Immature natural killer cell (primary cell): ENCODE results near the gene PDE6C. TPM values are rescaled to one million over a fixed set of nuclear protein-coding genes. Genes with fewer than 3 reads are reported as not detected.
"Not testable (repeated sequence)": the region's sequence is repeated elsewhere in the genome, so short reads cannot be mapped to it uniquely, and the experiment has no call there.

Experiments
- DNase-seq, 3 donors: peaks; one replicate each; pipeline ENCODE4 v3.0.0; 2022; ENCODE audit warnings: mixed read lengths in 1 of 3
- H3K27ac Mint-ChIP-seq, 6 donors: one replicate each; pipeline ENCODE4 v1.8.0; 2020; ENCODE audit warnings: mixed read lengths in 6 of 6, mild to moderate bottlenecking in 5 of 6, inconsistent platforms in 4 of 6, moderate library complexity in 3 of 6
- H3K27me3 Mint-ChIP-seq, 3 donors: one replicate each; pipeline ENCODE4 v1.8.0; 2020 to 2021; ENCODE audit warnings: low read depth in 3 of 3, mild to moderate bottlenecking in 3 of 3, mixed read lengths in 3 of 3, moderate library complexity in 3 of 3, inconsistent platforms in 1 of 3
- H3K36me3 Mint-ChIP-seq, 3 donors: one replicate each; pipeline ENCODE4 v1.8.0; 2020; ENCODE audit warnings: mixed read lengths in 3 of 3, inconsistent platforms in 2 of 3, mild to moderate bottlenecking in 2 of 3
- H3K4me1 Mint-ChIP-seq, 2 donors: one replicate each; pipeline ENCODE4 v1.8.0; 2020; ENCODE audit warnings: inconsistent platforms in 2 of 2, mild to moderate bottlenecking in 2 of 2, mixed read lengths in 2 of 2, moderate library complexity in 1 of 2
- H3K4me3 Mint-ChIP-seq, 5 donors: one replicate each; pipeline ENCODE4 v1.8.0; 2020; ENCODE audit warnings: mild to moderate bottlenecking in 5 of 5, mixed read lengths in 5 of 5, inconsistent platforms in 3 of 5, moderate library complexity in 3 of 5
- H3K9me3 Mint-ChIP-seq, 6 donors: one replicate each; pipeline ENCODE4 v1.8.0; 2020; ENCODE audit warnings: mild to moderate bottlenecking in 6 of 6, mixed read lengths in 6 of 6, inconsistent platforms in 4 of 6, moderate library complexity in 3 of 6
- polyA plus RNA-seq, 3 donors: library from polyadenylated mRNA; unstranded; fragments of 300-500 nt; fragmentation: Illumina TruSeq; gene quantifications; one replicate each; pipeline ENCODE4 v1.2.3, GENCODE V29; 2021

Gene PDE6C
- polyA plus RNA-seq, 3 donors from 2014 or later: not detected

DNA sequence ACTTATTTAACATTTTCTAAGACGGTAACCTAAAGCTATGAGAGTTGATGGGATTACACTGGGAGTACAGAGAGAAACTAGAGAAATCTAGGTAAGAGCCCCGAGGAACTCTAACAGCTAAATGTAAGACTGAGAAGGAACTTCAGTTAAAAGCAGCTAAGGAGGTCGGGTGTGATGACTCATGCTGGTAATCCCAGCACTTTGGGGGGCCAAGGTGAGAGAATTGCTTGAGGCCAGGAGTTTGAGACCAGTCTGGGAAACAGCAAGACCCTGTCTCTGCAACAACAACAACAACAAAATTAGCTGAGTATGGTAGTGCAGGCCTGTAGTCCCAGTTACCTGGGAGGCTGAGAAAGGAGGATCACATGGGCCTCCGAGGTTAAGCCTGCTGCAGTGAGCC lies 66.0 kb downstream of the PDE6C start:
- Mint-ChIP-seq H3K4me1 (no peaks in the 10 kb centered on the region), H3K27ac (no peak overlapping the region), H3K9me3 (no peaks in the 10 kb centered on the region), H3K36me3 (peaks cover 12 to 31% (median 13%) of the 10 kb centered on the region in 3 donors), H3K4me3 (no peak overlapping the region), H3K27me3 (no peaks in the 10 kb centered on the region)
- no peak for DNase-seq

DNA sequence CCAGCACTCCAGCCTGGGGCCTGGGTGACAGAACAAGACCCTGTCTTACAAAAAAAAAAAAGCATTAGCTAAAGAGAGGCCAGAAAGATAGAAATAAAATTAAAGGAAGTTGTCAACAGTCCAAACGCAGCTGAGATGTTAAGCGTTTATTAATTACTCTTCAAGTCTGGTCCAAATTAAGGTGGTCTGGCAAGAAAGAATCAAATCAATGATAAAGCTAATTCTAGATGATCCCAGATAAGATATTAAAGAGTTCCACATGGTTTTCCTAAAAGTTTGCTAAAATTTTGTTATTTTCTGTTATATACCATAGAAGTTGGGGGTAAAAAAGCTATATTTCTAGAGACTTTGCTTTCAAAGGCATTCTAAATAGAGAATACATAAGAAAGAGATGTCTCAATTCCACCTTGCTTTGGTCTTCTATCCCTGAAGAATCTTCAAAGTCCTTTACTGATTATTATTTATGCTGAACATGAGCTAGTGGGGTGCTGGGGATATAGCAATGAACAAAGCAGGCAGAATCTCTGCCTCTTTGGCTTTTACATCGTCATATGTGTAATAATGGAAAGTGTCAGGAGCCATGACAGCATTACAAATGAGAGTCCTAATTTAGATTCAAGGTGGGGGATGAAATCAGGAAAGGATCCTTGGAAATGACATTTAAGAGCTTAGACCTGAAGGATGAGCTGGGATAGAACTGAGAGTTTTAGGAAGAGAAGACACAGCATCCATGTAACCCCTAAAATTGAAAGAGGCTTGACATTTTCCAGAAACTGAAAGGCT lies 66.7 kb downstream of the PDE6C start:
- H3K36me3 Mint-ChIP-seq: peaks cover 10 to 30% (median 11%) of the 10 kb centered on the region in 3 donors
- H3K4me1 Mint-ChIP-seq: no peaks in the 10 kb centered on the region
- H3K9me3 Mint-ChIP-seq: no peaks in the 10 kb centered on the region
- H3K27ac Mint-ChIP-seq: no peak overlapping the region
- H3K4me3 Mint-ChIP-seq: no peak overlapping the region
- H3K27me3 Mint-ChIP-seq: no peaks in the 10 kb centered on the region
- DNase-seq: no peak

DNA sequence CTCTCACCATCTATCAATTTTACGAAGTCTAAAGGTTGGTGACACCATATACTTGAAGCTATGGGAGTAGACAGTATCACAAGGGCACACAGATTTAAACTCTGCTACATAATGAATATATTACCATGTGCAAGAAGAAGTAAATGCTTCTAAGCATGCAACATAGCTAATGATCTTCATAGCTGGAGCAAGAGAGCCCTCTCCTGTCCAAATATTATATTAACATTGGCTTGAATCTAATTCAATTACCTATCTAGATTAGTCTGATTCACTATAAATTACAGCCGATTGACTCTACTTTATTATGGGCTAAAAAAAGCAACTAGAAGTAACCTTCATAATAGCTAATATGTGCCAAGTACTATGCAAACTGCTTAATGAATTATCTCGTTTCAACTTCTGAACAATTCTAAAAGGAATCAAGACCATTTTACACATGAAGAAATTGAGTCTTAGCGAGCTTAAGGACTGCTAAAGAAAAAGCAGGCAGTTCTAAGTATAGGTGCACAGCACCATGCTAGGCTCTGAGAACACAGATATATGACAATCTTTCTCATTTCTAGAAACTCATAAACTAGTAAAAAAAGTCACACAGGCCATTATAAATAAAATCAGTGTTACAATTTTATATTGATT lies 68.2 kb downstream of the PDE6C start:
- no peak overlapping the region for H3K27ac Mint-ChIP-seq
- no peak for DNase-seq
- no peaks in the 10 kb centered on the region for H3K27me3 Mint-ChIP-seq
- H3K4me3 Mint-ChIP-seq: no peak overlapping the region
- H3K9me3 Mint-ChIP-seq: no peaks in the 10 kb centered on the region
- H3K36me3 Mint-ChIP-seq: peaks cover 11 to 22% (median 13%) of the 10 kb centered on the region in 3 donors
- H3K4me1 Mint-ChIP-seq: no peaks in the 10 kb centered on the region

DNA sequence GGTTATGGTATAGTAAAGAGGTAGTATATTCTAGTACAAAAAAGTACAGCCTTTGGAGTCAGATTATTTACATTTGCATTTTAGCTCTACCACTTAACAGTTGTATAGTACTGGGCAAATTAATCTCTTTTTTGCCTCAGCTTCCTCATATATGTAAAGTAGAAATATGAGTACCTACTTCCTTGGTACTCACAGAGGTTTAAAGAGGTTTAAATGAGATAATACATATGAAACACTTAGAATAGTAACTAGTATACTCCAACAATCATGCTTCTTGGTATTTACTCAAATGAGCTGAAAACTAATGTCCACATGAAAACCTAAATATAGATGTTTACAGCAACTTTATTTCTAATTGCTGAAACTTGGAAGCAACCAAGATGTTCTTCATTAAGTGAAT lies 75.4 kb downstream of the PDE6C start:
- Mint-ChIP-seq H3K27ac (no peak overlapping the region), H3K36me3 (peaks cover 0 to 33% (median 0%) of the 10 kb centered on the region in 3 donors), H3K4me3 (no peak overlapping the region), H3K27me3 (no peaks in the 10 kb centered on the region), H3K9me3 (no peaks in the 10 kb centered on the region), H3K4me1 (peaks cover 0 to 2% of the 10 kb centered on the region in 2 donors)
- DNase-seq: no peak

DNA sequence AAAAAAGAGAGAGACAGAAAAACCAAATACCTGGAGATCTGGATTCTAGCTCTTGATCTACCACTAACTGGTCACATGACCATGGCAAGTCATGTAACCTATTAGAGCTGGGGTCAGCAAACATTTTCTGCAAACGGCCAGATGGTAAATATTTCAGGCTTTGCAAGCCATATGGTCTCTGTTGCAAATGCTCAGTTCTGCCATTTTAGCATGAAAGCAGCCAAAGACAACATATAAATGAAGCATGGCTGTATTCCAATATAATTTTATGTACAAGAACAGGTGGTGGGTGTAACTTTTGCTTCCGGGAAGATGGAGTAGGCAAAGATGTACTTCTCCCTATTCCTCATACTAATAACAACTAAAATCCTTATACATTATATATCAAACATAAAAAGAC lies 83.4 kb downstream of the PDE6C start:
- H3K27me3 Mint-ChIP-seq: no peaks in the 10 kb centered on the region
- H3K27ac Mint-ChIP-seq: no peak overlapping the region
- H3K4me1 Mint-ChIP-seq: peaks cover 2 to 16% of the 10 kb centered on the region in 2 donors
- H3K36me3 Mint-ChIP-seq: peaks cover 18 to 52% (median 19%) of the 10 kb centered on the region in 3 donors
- DNase-seq: no peak
- H3K9me3 Mint-ChIP-seq: no peaks in the 10 kb centered on the region
- no peak overlapping the region for H3K4me3 Mint-ChIP-seq

DNA sequence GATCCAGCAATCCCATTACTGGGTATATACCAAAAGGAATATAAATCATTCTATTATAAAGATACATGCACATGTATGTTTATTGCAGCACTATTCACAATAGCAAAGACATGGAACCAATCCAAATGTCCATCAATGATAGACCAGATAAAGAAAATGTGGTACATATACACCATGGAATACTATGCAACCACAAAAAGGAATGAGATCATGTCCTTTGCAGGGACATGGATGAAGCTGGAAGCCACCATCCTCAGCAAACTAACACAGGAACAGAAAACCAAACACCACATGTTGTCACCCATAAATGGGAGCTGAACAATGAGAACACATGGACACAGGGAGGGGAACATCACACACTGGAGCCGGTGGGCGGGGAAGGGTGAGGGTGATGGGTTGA lies 84.2 kb downstream of the PDE6C start:
- Mint-ChIP-seq H3K36me3 (peaks cover 18 to 49% (median 19%) of the 10 kb centered on the region in 3 donors), H3K4me1 (peaks cover 5 to 16% of the 10 kb centered on the region in 2 donors)
- not testable (repeated sequence) for DNase-seq, H3K27ac Mint-ChIP-seq, H3K27me3 Mint-ChIP-seq, H3K9me3 Mint-ChIP-seq, H3K4me3 Mint-ChIP-seq

DNA sequence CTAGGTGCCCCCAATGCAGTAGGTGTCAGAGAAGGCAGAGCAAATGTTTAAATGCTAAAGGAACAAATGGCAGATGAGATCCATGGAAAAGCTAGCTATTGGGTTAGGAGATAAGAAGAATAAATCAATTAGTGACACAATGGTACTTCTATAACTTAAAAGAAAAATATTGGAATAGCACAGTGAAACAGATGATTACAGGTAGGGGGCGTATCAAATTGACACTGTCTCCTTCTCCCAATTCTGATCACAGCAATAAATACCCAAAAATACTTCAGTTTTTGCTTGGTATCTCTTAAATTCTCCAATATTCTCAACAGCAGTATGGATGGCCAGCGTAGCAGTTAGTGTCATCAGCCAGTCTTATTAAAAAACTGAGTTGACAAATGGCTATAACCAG lies 84.9 kb downstream of the PDE6C start:
- Mint-ChIP-seq H3K4me3 (no peak overlapping the region), H3K27me3 (no peaks in the 10 kb centered on the region), H3K27ac (no peak overlapping the region), H3K9me3 (no peaks in the 10 kb centered on the region), H3K36me3 (peaks cover 18 to 46% (median 19%) of the 10 kb centered on the region in 3 donors), H3K4me1 (peaks cover 5 to 16% of the 10 kb centered on the region in 2 donors)
- no peak for DNase-seq

DNA sequence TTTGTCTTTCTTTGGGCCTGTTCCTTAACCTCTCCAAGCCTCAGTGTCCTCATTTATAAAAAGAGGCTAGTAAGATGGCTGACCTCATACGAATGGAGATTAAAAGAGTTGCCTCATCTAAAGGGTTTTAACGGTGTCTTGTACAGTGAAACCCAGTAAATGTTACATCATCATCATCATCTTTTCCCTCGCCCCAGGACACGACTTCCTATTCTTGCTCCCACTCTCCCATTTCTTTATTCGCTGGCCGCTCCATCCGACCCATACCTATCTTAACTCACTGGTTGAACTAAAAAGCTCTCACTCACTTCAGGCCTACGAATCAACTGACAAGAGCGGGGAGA lies 89.5 kb downstream of the PDE6C start:
- peaks cover 0 to 1% (median 0%) of the 10 kb centered on the region in 3 donors for H3K27me3 Mint-ChIP-seq
- H3K4me1 Mint-ChIP-seq: peaks cover 7 to 8% of the 10 kb centered on the region in 2 donors
- no peak overlapping the region for H3K4me3 Mint-ChIP-seq
- no peaks in the 10 kb centered on the region for H3K9me3 Mint-ChIP-seq
- no peak overlapping the region for H3K27ac Mint-ChIP-seq
- peaks cover 6 to 23% (median 7%) of the 10 kb centered on the region in 3 donors for H3K36me3 Mint-ChIP-seq
- DNase-seq: no peak

DNA sequence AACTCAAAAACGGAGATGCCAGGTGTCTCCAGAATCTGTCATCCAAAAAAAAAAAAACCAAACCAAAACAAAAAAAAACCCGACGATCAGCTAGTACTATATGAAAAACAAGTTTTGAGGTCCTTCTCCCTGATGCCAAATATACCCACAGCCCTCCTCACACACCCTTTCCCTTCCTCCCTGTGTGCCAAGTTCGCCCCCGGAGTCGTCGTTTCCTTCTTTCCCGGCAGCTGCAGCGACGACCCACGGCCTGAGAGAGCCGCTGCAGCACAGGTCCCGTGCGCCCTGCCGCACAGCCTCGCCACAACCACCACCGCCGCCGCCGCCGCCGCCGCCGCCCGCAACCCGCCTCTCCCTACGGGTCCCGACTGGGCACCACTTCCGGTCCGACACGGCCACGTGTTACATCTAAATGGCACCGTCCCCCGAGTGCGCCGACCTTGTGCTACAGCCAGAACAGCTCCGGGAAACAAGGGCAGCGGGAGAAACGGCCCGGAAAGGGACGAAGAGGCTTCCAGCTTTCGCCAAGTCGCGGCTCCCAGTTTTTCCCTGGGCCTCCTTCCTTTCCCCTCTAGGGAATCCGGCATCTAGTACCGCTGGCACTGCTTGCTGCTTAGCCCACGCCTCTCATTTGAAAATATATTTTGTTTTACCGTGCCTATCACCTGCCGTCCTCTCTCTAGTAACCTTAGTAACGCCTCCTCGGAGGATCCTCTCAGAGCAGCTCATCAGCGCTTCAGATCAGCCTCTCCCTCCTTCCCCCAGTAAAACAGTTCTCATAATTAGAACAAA lies 90.1 kb downstream of the PDE6C start, which contains the start of gene FRA10AC1:
FRA10AC1 (minus strand) TSS at position 383 of the 792 bp plus-strand sequence. CDS start 2,486 bp downstream, outside the sequence.
- no peak within 1 kb of the TSS for H3K4me3 Mint-ChIP-seq
- H3K9me3 Mint-ChIP-seq: no peaks in the 10 kb centered on the region
- peak; percentile 84 to 87 (median 85) for DNase-seq
- peaks cover 2 to 7% of the 10 kb centered on the region in 2 donors for H3K4me1 Mint-ChIP-seq
- H3K27me3 Mint-ChIP-seq: peaks cover 0 to 1% (median 0%) of the 10 kb centered on the region in 3 donors
- no peak within 1 kb of the TSS for H3K27ac Mint-ChIP-seq
- H3K36me3 Mint-ChIP-seq: peaks cover under 1 to 18% (median 2%) of the 10 kb centered on the region in 3 donors

DNA sequence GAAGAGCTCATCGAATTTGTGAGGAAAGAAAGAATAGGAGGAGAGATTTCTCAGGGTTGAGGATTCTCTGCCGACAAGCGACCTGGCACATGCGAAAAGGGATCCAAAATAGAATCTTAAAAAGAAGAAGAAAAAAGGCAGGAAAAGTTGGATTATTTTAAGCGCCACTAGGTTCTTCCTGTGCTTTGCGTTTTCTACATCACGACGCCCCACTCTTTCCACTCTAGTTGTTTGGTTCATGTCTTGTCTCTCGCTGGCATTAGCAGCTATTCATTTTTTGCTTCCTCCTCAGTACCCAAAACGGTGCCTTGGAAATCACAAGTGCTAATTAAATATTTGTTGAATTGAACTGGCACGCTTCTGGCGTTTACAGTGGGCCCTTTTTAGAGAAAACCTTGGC lies 90.7 kb downstream of the PDE6C start:
- no peaks in the 10 kb centered on the region for H3K9me3 Mint-ChIP-seq
- H3K27me3 Mint-ChIP-seq: peaks cover 0 to 2% (median 1%) of the 10 kb centered on the region in 3 donors
- H3K4me1 Mint-ChIP-seq: peaks cover 0 to 7% of the 10 kb centered on the region in 2 donors
- H3K4me3 Mint-ChIP-seq: no peak overlapping the region
- peaks cover 0 to 16% (median 0%) of the 10 kb centered on the region in 3 donors for H3K36me3 Mint-ChIP-seq
- H3K27ac Mint-ChIP-seq: no peak overlapping the region
- peak in 2 of 3 donors; percentile 14 to 26 for DNase-seq

DNA sequence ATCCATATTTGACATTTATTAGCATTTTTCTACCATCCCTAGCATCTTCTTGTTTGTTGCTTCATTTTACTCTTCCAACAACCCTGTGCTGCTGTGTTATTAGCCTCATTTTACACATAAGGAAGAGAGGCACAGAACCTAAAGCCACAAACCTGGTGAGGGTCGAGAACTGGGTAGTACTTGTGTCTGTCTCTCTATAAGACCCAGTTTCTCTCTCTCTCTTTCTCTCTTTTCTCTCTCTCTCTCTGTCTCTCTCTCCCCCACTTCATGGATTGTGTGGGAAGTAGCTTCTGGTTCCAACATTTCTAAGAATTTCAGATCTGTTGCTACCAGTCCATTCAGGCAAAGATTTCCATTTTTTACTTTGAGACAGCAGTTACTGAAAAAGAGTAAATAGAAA lies 91.5 kb downstream of the PDE6C start:
- DNase-seq: no peak
- peak overlapping the region in 4 of 5 donors; percentile 65 to 85 (median 74) for H3K4me3 Mint-ChIP-seq
- peaks cover 0 to 9% (median 0%) of the 10 kb centered on the region in 3 donors for H3K36me3 Mint-ChIP-seq
- H3K9me3 Mint-ChIP-seq: no peaks in the 10 kb centered on the region
- H3K27me3 Mint-ChIP-seq: peaks cover 0 to 2% (median 1%) of the 10 kb centered on the region in 3 donors
- peak overlapping the region in 3 of 6 donors; percentile 18 to 84 (median 57) for H3K27ac Mint-ChIP-seq
- peaks cover 0 to 7% of the 10 kb centered on the region in 2 donors for H3K4me1 Mint-ChIP-seq

DNA sequence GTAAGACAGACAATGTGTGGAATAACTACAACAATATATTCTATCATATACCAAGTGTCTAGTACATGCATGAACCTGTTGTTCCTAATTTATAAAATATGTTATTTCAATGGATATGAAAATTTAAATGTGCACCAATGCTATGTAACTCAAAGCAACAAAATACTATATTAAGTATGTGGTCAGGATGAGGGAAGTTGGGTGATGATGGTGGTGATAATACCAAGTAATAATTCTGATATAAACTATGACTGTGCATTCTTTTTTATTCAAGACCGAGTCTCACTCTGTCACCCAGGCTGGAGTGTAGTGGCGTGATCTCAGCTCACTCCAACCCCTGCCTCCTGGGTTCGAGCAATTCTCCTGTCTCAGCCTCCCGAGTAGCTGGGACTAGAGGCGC lies 92.1 kb downstream of the PDE6C start:
- no peak overlapping the region for H3K27ac Mint-ChIP-seq
- no peak for DNase-seq
- H3K9me3 Mint-ChIP-seq: no peaks in the 10 kb centered on the region
- peaks cover 1 to 2% (median 2%) of the 10 kb centered on the region in 3 donors for H3K27me3 Mint-ChIP-seq
- H3K4me1 Mint-ChIP-seq: peaks cover 0 to 7% of the 10 kb centered on the region in 2 donors
- peaks cover 0 to 4% (median 0%) of the 10 kb centered on the region in 3 donors for H3K36me3 Mint-ChIP-seq
- peak overlapping the region in 1 of 5 donors; percentile 85 for H3K4me3 Mint-ChIP-seq

DNA sequence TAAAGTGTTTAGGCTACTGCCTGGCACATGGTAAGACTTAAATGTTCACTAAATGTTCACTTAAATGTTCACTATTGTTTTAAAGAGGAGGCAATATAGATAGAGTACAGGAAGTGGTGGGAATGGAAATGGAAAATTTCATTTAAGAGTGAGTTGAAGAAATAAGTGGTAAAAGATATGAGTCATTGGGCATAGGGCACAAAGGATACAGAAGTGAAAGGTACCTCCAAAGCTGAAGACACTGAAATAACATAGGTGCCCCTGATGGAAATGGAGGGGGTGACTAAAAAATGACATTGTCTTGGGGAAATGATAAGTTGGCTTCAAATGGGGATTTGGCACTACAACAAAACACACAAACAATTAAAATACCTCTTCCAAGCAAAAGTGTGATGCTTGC lies 95.3 kb downstream of the PDE6C start:
- H3K27ac Mint-ChIP-seq: no peak overlapping the region
- H3K9me3 Mint-ChIP-seq: no peaks in the 10 kb centered on the region
- H3K4me3 Mint-ChIP-seq: no peak overlapping the region
- peaks cover 2 to 3% (median 2%) of the 10 kb centered on the region in 3 donors for H3K27me3 Mint-ChIP-seq
- H3K36me3 Mint-ChIP-seq: no peaks in the 10 kb centered on the region
- peaks cover 0 to 4% of the 10 kb centered on the region in 2 donors for H3K4me1 Mint-ChIP-seq
- DNase-seq: no peak
